Tibial nerve (tissue), 4 donors: ENCODE measurements around the gene IGFBP6. TPM values are rescaled to one million over a fixed set of nuclear protein-coding genes. Genes with fewer than 3 reads are reported as not detected.

Source experiments
- DNase-seq, 2 donors: peaks; one replicate each; pipeline ENCODE4 v3.0.0-alpha.2; 2019; ENCODE audit warnings: low spot score in 2 of 2
- H3K27ac ChIP-seq, 4 donors: fragments of 200-600 bp; sonication (generic) in 3 of 4; one replicate each; pipeline ENCODE4 v1.5.1; 2017 to 2019; ENCODE audit warnings: mild to moderate bottlenecking in 1 of 4
- H3K27me3 ChIP-seq, 2 donors: fragments of 200-600 bp; sonication (generic) in 1 of 2; one replicate each; pipeline versions ENCODE4 v1.5.1 to v1.6.0; 2017 to 2019
- H3K36me3 ChIP-seq, 3 donors: fragments of 200-600 bp; sonication (generic); one replicate each; pipeline ENCODE4 v1.5.1; 2018 to 2019
- H3K4me1 ChIP-seq, 4 donors: fragments of 200-600 bp; sonication (generic) in 3 of 4; one replicate each; pipeline ENCODE4 v1.5.1; 2017 to 2019
- H3K4me3 ChIP-seq, 4 donors: fragments of 200-600 bp; sonication (generic) in 3 of 4; one replicate each; pipeline ENCODE4 v1.5.1; 2017 to 2019; ENCODE audit warnings: mild to moderate bottlenecking in 1 of 4, moderate library complexity in 1 of 4
- H3K9me3 ChIP-seq, 4 donors: fragments of 200-600 bp; sonication (generic) in 3 of 4; one replicate each; pipeline ENCODE4 v1.5.1; 2017 to 2019
- CTCF ChIP-seq, 5 experiments: fragments of 200-600 bp in 3 of 5; fragments of 450-650 bp in 2 of 5; sonication (generic) in 3 of 5; IDR thresholded peaks; one replicate each; pipeline ENCODE4 v1.5.1; 2016 to 2019; ENCODE audit warnings: antibody characterized with exemption in 5 of 5, mild to moderate bottlenecking in 3 of 5, moderate library complexity in 2 of 5
- EP300 ChIP-seq, 2 donors: sonication (generic); formaldehyde crosslinking; IDR thresholded peaks; one replicate each; pipeline ENCODE4 v1.6.1; 2017; ENCODE audit warnings: antibody characterized with exemption in 2 of 2, mild to moderate bottlenecking in 1 of 2
- POLR2A ChIP-seq, 2 donors: fragments of 450-650 bp; IDR thresholded peaks; one replicate each; pipeline ENCODE4 v1.6.1; 2017; ENCODE audit warnings: antibody characterized with exemption in 2 of 2, mild to moderate bottlenecking in 2 of 2, moderate library complexity in 2 of 2
- WGBS, 2 donors: methylation state at CpG; one replicate each; pipeline ENCODE4 v1.1.5; 2018; 5-methylcytosine and 5-hydroxymethylcytosine counted together
- total RNA-seq, 4 donors: library from RNA; depleted of rRNA; stranded (reverse); fragments of >200 nt; gene quantifications; one replicate each; pipeline ENCODE4 v1.1.0, GENCODE V29; 2016

The IGFBP6 gene
- total RNA-seq, 4 donors from 2014 or later, result 1,043 to 8,473 (median 5,787) TPM

- H3K36me3 ChIP-seq, result peaks cover 0 to 75% (median 11%) of the 10 kb centered on the region in 3 donors
- no peaks in the 10 kb centered on the region for H3K9me3 ChIP-seq
- no peak overlapping the region for H3K4me3 ChIP-seq
- H3K27me3 ChIP-seq, result no peaks in the 10 kb centered on the region
- peaks cover 4 to 100% (median 54%) of the 10 kb centered on the region in 4 donors for H3K4me1 ChIP-seq
- TF ChIP-seq CTCF (IDR thresholded peaks at IDR 0.05) (no peak), EP300 (IDR thresholded peaks at IDR 0.05) (no peak), POLR2A (IDR thresholded peaks at IDR 0.05) (no peak)
- H3K27ac ChIP-seq, result peak overlapping the region in 2 of 4 donors; percentile 99 to 100
- WGBS, 2 donors, result 77 to 96% methylated on average over 7 of the region's 7 CpGs
- DNase-seq, result no peak
Observed at GRCh38 chr12:53056901-53057300, 40.6 kb upstream of the IGFBP6 start.

- H3K4me1 ChIP-seq, result peaks cover 4 to 100% (median 53%) of the 10 kb centered on the region in 4 donors
- TF ChIP-seq CTCF (IDR thresholded peaks at IDR 0.05), result no peak
- no peak for TF ChIP-seq POLR2A (IDR thresholded peaks at IDR 0.05)
- peak in 1 of 2 donors; percentile 7 for TF ChIP-seq EP300 (IDR thresholded peaks at IDR 0.05)
- no peaks in the 10 kb centered on the region for H3K27me3 ChIP-seq
- H3K4me3 ChIP-seq, result no peak overlapping the region
- peaks cover 1 to 81% (median 11%) of the 10 kb centered on the region in 3 donors for H3K36me3 ChIP-seq
- DNase-seq, result peak; percentile 5 to 12
- peak overlapping the region in 2 of 4 donors; percentile 99 to 100 for H3K27ac ChIP-seq
- 83 to 85% methylated on average over 13 of the region's 13 CpGs for WGBS, 2 donors
- H3K9me3 ChIP-seq, result no peaks in the 10 kb centered on the region
Observed at GRCh38 chr12:53057816-53058500, 39.5 kb upstream of the IGFBP6 start.

GRCh38 chr12:53058674-53059433 lies 38.6 kb upstream of the IGFBP6 start:
- H3K9me3 ChIP-seq, result no peaks in the 10 kb centered on the region
- 77 to 78% methylated on average over 25 to 32 of the region's 35 CpGs for WGBS, 2 donors
- H3K4me1 ChIP-seq, result peaks cover 2 to 100% (median 51%) of the 10 kb centered on the region in 4 donors
- peaks cover 10 to 90% (median 11%) of the 10 kb centered on the region in 3 donors for H3K36me3 ChIP-seq
- TF ChIP-seq EP300 (IDR thresholded peaks at IDR 0.05) (peak in 1 of 2 donors; percentile 11), CTCF (IDR thresholded peaks at IDR 0.05) (no peak), POLR2A (IDR thresholded peaks at IDR 0.05) (no peak)
- H3K27me3 ChIP-seq, result no peaks in the 10 kb centered on the region
- no peak overlapping the region for H3K4me3 ChIP-seq
- peak overlapping the region in 3 of 4 donors; percentile 7 to 100 (median 99) for H3K27ac ChIP-seq
- DNase-seq, result peak; percentile 4 to 16

- no peak for TF ChIP-seq CTCF (IDR thresholded peaks at IDR 0.05)
- TF ChIP-seq POLR2A (IDR thresholded peaks at IDR 0.05), result no peak
- no peak for TF ChIP-seq EP300 (IDR thresholded peaks at IDR 0.05)
- peak overlapping the region; percentile 7 to 100 (median 68) for H3K27ac ChIP-seq
- peaks cover 10 to 97% (median 11%) of the 10 kb centered on the region in 3 donors for H3K36me3 ChIP-seq
- H3K9me3 ChIP-seq, result no peaks in the 10 kb centered on the region
- WGBS, 2 donors, result 82 to 87% methylated on average over 10 to 22 of the region's 24 CpGs
- H3K27me3 ChIP-seq, result no peaks in the 10 kb centered on the region
- DNase-seq, result peak in 1 of 2 donors; percentile 14
- no peak overlapping the region for H3K4me3 ChIP-seq
- H3K4me1 ChIP-seq, result peaks cover 0 to 100% (median 49%) of the 10 kb centered on the region in 4 donors
Observed at GRCh38 chr12:53059434-53060063, 37.9 kb upstream of the IGFBP6 start.
